ENCODE results near the gene ADAMTS12.
A peak's percentile ranks its signal among the peaks of the same experiment; 100 is the strongest.
"Not testable (repeated sequence)": the region's sequence is repeated elsewhere in the genome, so short reads cannot be mapped to it uniquely, and the experiment has no call there.

ADAMTS12 gene

DNA sequence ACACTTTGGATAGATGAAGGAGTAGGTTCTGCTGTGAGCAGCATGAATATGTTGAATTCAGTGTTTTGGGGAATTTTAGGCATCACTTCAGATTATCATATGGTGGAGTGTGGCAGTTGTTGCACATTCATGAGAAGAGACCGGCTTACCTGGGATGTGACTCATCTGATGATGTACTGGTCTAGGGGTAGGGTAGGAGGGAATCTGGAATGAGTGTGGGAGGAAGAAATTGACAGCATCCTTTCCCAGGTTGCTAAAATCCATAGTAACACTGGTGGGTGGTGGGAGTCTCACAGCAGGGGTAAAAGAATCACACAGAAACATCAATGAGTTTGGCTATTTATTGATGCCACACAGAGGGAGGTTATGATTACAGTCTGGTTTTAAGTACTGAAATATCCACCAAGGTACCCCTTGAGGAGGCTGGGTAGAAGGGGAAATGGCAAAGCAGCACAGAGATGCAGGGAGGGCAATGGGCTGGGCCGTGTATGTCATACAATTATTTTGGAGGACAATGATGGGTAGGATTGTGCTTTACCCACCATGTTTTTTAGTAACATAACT lies 368.5 kb downstream of the ADAMTS12 start:
- no peak for DNase-seq

DNA sequence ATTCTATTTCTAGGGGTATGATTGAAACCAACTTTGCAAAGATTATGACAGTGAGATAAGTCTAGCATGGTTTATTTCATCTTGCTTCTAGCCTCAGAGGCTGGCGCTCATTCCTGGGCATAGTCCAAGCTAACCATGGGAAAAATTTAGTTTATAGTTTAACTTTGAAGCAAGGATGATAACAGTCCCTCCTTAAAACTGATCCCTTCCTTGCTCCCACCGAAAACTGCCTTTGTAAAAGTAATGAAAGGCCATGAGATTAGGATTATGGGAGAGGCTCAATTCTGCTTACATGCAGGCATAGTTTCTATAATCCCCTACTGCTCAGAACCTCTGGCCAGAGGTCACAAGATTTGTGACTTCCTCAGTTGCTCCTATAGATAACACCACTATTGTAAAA lies 375.4 kb downstream of the ADAMTS12 start:
- DNase-seq, result no peak

- not testable (repeated sequence) for DNase-seq
Observed at GRCh38 chr5:33515366-33515765, 376.4 kb downstream of the ADAMTS12 start.

GRCh38 chr5:33513462-33514185 lies 378.2 kb downstream of the ADAMTS12 start:
- DNase-seq, result no peak

DNA sequence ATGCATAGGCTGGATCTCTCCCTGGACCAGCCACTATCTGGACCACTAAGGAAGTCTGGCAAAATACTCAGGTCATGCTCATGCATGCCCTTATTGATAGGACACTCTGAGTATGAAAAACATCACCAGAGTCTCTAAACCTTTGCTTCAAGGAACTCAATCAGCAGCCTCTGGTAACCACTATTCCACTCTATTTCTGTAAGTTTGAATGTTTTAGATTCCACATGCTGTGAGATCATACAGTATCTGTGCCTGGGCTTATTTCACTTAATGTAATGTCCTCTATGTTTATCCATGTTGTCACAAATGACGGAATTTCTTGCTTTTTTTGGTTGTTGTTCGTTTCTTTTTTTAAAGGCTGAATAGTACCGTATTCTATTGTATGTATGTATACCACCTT lies 382.8 kb downstream of the ADAMTS12 start:
- no peak for DNase-seq

DNA sequence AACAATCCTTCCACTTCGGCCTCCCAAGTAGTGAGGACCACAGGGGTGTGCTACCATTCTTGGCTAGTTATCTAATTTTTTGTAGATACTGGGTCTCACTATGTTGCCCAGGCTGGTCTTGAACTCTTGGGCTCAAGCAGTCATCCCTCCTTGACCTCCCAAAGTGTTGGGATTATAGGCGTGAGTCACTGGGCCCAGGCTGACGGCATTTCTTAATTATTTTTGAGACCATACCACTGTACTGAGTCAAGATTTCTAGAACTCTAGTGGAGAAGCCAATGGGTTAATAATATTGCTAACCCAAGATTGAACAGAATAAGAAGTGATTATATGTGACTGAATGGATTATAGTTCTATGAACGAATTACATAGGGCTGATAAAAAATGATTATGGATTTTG lies 384.4 kb downstream of the ADAMTS12 start:
- DNase-seq, result no peak

GRCh38 chr5:33504570-33504969 lies 387.2 kb downstream of the ADAMTS12 start:
- DNase-seq, result no peak

- no peak for DNase-seq
Observed at GRCh38 chr5:33501899-33502298, 389.9 kb downstream of the ADAMTS12 start.

- no peak for DNase-seq
Observed at GRCh38 chr5:33501260-33501659, 390.5 kb downstream of the ADAMTS12 start.

DNA sequence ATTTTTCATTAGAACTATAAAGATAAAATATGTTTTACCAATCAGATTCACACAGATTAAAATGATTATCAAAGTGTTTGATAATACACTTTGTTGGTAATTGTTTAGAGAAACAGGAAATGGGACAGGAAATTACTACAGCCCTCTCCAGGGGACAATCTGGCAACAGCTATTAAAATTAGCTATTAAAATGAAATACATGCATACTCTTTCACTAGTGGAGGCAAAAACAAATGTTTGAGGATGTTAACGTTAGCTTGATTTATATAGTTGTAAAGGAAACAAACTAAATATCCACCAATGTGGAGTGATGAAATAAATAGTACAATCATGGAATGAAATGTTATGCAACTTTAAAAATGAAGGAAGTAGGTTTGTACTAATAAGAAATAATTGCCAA lies 397.3 kb downstream of the ADAMTS12 start:
- no peak for DNase-seq

- no peak for DNase-seq
Observed at GRCh38 chr5:33491941-33492340, 399.8 kb downstream of the ADAMTS12 start.

- no peak for DNase-seq
Observed at GRCh38 chr5:33490071-33490665, 401.6 kb downstream of the ADAMTS12 start.

DNA sequence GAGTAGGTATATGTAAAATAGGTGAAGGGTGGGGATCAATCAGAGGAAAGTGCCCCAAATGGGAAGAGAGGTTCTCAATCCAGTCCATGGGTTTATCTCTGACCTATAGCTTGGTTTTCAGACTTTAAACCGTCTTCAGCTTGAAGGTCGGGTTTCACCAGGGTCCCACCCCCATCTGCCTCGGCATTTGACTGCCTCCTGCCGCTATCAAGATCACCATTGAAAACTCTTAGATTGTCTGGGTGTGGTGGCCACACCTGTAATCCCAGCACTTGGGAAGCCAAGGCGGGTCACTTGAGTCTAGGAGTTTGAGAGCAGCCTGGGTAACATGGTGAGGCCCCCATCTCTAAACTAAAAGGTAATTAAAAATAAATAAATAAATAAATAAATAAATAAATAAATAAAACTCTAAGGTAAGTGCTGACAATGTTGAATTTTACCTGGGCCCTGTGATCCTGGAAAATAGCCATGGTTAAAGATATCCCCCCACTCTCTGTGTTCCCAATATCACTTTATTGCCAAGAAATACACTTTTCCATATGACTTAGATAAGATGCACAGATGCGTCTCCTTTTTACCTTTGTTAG lies 402.2 kb downstream of the ADAMTS12 start:
- no peak for DNase-seq

DNA sequence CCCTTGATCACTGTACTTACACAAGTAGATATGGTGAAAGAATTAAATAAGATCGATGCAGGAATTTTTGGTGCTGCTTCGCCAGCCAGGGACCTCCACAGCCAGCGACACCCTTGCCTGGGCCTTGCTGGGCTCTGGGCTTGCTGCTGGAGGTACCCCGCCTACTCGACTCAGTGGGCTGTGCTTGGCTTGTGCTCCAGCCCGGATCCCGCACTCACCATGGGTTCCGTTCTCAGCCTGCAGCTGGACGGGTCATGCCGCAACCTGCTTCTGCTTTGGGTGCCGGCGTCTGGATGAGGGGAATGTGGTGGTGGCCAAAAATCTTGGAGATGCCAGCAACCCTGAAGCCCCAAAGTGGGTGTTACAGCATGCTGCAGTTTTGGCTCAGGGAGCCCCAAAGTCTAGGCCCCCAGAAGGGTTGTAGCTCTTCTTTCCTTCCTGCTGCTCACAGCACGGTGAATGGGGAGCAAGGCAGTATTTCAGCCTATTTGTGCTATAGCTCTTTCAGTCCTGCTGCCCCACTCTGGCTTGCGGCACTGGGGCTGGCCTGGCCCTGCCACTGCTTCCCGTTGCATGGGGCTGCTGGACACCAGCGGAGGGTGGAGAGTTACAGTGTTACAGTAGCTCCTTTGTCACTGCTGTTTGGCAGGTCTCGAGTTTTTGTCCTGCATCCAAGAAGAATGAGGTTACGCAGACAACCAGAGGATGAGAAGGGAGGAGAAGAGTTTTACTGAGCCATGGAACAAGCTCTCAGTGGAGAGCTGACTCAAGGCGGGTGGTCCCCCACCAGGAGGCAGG lies 403.0 kb downstream of the ADAMTS12 start:
- no peak for DNase-seq

- no peak for DNase-seq
Observed at GRCh38 chr5:33487236-33487635, 404.6 kb downstream of the ADAMTS12 start.

DNA sequence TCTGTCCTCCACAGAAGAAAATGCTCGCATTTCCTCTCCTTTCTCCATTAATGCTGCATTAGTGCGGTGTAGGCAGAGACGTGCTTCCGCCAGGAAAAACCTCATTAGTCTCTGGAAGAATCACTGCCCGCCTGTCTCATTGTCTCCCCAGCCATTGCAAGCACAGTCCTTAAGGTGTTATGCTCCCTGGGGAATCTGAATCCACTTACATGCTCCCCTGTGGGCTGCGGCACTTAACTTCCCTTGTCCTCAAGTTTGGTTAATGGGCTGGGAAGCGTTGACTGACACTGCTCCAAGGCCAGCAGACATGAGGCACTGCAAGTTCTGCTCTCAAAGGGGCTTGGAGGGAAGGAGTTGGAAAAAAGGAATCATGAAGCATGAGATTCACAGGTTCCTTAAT lies 409.5 kb downstream of the ADAMTS12 start:
- no peak for DNase-seq

GRCh38 chr5:33480876-33481275 lies 410.9 kb downstream of the ADAMTS12 start:
- no peak for DNase-seq

DNA sequence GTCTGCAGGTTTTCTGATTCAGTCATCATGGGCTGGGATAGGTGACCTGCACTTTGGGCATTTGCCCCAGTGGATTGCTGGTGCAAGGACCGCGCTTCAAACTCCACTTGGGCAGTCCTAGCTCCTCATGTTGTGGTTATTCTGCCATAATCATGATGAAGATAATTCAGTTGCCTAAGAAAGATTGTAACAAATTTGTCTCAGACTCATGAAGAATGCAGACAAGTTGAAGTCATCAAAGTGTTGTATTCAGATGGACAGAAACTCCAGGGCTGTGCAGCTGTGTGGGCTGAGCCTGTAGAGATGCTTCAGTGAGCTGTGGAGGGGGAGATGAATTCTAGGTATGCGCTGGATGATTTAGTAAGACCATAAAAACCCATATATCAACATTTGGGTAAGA lies 412.5 kb downstream of the ADAMTS12 start:
- DNase-seq, result no peak

DNA sequence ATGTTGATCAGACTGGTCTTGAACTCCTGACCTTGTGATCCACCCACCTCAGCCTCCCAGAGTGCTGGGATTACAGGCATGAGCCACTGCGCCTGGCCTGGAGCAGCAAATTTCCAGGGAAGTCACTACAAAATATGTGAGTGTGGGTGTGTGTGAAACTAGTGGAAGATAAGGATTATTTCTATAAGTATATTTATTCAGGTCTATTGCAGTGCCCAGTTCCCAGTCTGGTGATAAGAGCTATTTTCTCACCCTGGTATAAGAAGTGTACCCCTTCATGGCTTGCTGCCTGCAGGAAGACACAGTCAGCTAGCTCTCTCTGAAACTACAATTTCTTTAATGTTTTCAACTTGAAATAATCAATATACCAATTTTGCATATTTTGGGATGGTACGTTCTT lies 414.0 kb downstream of the ADAMTS12 start:
- DNase-seq, result no peak

GRCh38 chr5:33476992-33477391 lies 414.8 kb downstream of the ADAMTS12 start:
- DNase-seq, result no peak

DNA sequence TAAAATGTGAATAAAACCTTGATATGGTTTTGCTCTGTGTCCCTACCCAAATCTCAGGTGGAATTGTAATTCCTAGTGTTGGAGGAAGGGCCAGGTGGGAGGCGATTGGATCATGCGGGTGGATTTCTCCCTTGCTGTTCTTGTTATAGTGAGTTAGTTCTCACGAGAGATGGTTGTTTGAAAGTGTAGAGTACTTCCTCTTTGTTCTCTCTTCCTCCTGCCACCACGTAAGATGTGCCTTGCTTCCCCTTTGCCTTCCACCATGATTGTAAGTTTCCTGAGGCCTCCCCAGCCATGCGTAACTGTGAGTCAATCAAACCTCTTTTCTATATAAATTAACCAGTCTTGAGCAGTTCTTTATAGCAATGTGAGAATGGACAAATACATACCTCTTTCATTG lies 416.1 kb downstream of the ADAMTS12 start:
- DNase-seq, result peak in 2 of 4 experiments; percentile 31

DNA sequence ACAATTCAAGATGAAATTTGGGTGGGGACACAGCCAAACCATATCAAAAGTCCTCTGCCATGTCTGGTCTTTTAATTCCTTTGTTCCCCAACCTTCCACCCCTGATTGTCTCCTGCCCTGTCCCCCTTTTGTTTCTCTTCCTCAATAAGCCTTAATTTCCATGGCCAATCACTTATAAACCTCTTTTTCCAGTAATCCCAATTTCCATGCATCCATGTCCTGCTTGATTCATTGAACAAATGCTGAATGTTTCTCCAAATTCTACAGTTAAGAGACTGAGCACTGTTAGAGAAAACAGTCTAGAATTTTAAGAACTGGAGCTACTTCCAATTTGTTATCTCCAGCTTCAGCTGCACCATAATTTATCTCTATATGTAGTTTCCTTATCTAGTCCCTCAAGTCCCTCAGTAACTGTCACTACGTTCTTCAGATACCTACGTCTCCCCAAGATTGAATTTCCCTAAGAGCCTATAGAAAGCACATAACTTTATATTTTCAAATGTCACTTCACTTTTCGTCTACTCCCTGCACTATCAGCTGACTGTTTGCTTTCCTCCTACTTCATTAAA lies 416.8 kb downstream of the ADAMTS12 start:
- DNase-seq, result no peak

- no peak for DNase-seq
Observed at GRCh38 chr5:33474004-33474403, 417.8 kb downstream of the ADAMTS12 start.
